Smooth muscle cell (in vitro differentiated cells): ENCODE results near the gene SGPP2. TPM values are rescaled to one million over a fixed set of nuclear protein-coding genes. Genes with fewer than 3 reads are reported as not detected.

Experiments
- DNase-seq: peaks from one replicate; lab custom pipeline; 2025; ENCODE audit not compliant: unreplicated experiment; lab: John Stamatoyannopoulos, UW
- H2AFZ ChIP-seq: fragments of 200-600 bp; sonication (generic); 2 replicates; pipeline ENCODE4 v1.6.0; 2016; ENCODE audit warnings: antibody characterized with exemption, low read depth, mild to moderate bottlenecking
- H3F3A ChIP-seq: fragments of 200-600 bp; sonication (generic); 2 replicates; pipeline ENCODE4 v1.6.0; 2017; ENCODE audit warnings: antibody characterized with exemption, low read depth
- H3K27ac ChIP-seq: fragments of 200-600 bp; sonication (generic); 2 replicates; pipeline ENCODE4 v1.5.1; 2016; ENCODE audit warnings: low read depth, mild to moderate bottlenecking
- H3K27me3 ChIP-seq: fragments of 200-600 bp; sonication (generic); 2 replicates; pipeline ENCODE4 v1.6.1; 2016; ENCODE audit warnings: low read depth, mild to moderate bottlenecking
- H3K36me3 ChIP-seq: fragments of 200-600 bp; sonication (generic); 2 replicates; pipeline ENCODE4 v1.5.1; 2016; ENCODE audit warnings: low read depth
- H3K4me1 ChIP-seq: fragments of 200-600 bp; sonication (generic); 2 replicates; pipeline ENCODE4 v1.5.1; 2016; ENCODE audit warnings: low read depth
- H3K4me2 ChIP-seq: fragments of 200-600 bp; sonication (generic); 2 replicates; pipeline ENCODE4 v1.6.0; 2016; ENCODE audit warnings: mild to moderate bottlenecking
- H3K4me3 ChIP-seq: fragments of 200-600 bp; sonication (generic); 2 replicates; pipeline ENCODE4 v1.5.1; 2016; ENCODE audit warnings: mild to moderate bottlenecking
- H3K79me2 ChIP-seq: fragments of 200-600 bp; sonication (generic); 2 replicates; pipeline ENCODE4 v1.6.0; 2016; ENCODE audit warnings: low read depth, mild to moderate bottlenecking
- H3K9ac ChIP-seq: fragments of 200-600 bp; sonication (generic); 2 replicates; pipeline ENCODE4 v1.6.0; 2016; ENCODE audit warnings: low read depth
- H3K9me3 ChIP-seq: fragments of 200-600 bp; sonication (generic); replicated peaks from 2 replicates; pipeline ENCODE4 v1.5.1; 2016; ENCODE audit warnings: low read depth
- H4K20me1 ChIP-seq: fragments of 200-600 bp; sonication (generic); 2 replicates; pipeline ENCODE4 v1.6.0; 2016; ENCODE audit warnings: low read depth
- WGBS: methylation state at CpG from one replicate; pipeline ENCODE4 v1.1.7; 2016; ENCODE audit warnings: low lambda C conversion rate; 5-methylcytosine and 5-hydroxymethylcytosine counted together
- polyA plus RNA-seq: library from polyadenylated mRNA; unstranded; fragments of >200 nt; fragmentation: Nextera tagmentation; extraction: Ambion mirVana; gene quantifications from 2 replicates; pipeline ENCODE4 v1.2.1, GENCODE V29; 2016
- total RNA-seq: library from RNA; depleted of rRNA; stranded (reverse); fragments of >200 nt; gene quantifications from 2 replicates; pipeline ENCODE4 v1.2.3, GENCODE V29; 2014
- TF ChIP-seq, protein P1 (sequence below): fragments of 200-600 bp; sonication (generic); IDR thresholded peaks from 2 replicates; pipeline ENCODE4 v1.5.1; 2017; ENCODE audit warnings: borderline replicate concordance, mild to moderate bottlenecking, antibody characterized with exemption; ENCODE audit not compliant: insufficient read depth, poor library complexity, severe bottlenecking

The SGPP2 gene
- total RNA-seq (1.4 and 1.5 TPM in 2 replicates), polyA plus RNA-seq (0.30 and 0.66 TPM in 2 replicates)

DNA sequence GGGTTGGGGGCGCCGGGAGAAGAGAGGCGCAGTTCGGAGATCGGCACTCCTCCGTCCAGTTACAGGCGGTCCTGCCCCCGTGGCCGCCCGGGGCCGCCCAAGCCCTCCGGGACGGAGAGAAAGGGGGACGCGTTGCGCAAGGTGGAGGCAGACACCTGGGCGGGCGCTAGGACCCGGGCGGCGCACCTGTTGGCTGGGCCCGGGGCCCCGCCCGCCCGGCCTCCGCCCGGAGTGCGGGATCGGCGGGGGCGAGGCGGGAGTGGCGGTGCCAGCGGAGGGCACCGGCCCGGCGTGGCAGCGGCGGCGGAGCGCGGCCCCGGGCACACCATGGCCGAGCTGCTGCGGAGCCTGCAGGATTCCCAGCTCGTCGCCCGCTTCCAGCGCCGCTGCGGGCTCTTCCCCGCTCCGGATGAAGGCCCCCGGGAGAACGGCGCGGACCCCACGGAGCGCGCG is at the start of gene SGPP2:
SGPP2 (plus strand) TSS at position 268 of the 453 bp plus-strand sequence; CDS start at position 328, 60 bp downstream.
- no peak within 1 kb of the TSS for H2AFZ ChIP-seq
- no peaks in the 10 kb centered on the region for H3K9me3 ChIP-seq
- H3K27me3 ChIP-seq: peaks cover 90% of the 10 kb centered on the region
- no peak within 1 kb of the TSS for H3K9ac ChIP-seq
- no peaks in the 10 kb centered on the region for H3F3A ChIP-seq
- no peaks in the 10 kb centered on the region for H3K4me1 ChIP-seq
- peak within 1 kb of the TSS; percentile 92 for H3K4me2 ChIP-seq
- H3K4me3 ChIP-seq: peak within 1 kb of the TSS; percentile 50
- H3K36me3 ChIP-seq: no peaks in the 10 kb centered on the region
- H3K27ac ChIP-seq: no peak within 1 kb of the TSS
- TF ChIP-seq, protein P1, sequence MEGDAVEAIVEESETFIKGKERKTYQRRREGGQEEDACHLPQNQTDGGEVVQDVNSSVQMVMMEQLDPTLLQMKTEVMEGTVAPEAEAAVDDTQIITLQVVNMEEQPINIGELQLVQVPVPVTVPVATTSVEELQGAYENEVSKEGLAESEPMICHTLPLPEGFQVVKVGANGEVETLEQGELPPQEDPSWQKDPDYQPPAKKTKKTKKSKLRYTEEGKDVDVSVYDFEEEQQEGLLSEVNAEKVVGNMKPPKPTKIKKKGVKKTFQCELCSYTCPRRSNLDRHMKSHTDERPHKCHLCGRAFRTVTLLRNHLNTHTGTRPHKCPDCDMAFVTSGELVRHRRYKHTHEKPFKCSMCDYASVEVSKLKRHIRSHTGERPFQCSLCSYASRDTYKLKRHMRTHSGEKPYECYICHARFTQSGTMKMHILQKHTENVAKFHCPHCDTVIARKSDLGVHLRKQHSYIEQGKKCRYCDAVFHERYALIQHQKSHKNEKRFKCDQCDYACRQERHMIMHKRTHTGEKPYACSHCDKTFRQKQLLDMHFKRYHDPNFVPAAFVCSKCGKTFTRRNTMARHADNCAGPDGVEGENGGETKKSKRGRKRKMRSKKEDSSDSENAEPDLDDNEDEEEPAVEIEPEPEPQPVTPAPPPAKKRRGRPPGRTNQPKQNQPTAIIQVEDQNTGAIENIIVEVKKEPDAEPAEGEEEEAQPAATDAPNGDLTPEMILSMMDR: no peak
- H3K79me2 ChIP-seq: no peaks in the 10 kb centered on the region
- under 1% methylated on average over 26 of the region's 61 CpGs for WGBS
- no peaks in the 10 kb centered on the region for H4K20me1 ChIP-seq
- DNase-seq: no peak

- no peaks in the 10 kb centered on the region for H3K79me2 ChIP-seq
- no peak for DNase-seq
- no peak overlapping the region for H3K27ac ChIP-seq
- TF ChIP-seq, protein P1: no peak
- no peak overlapping the region for H2AFZ ChIP-seq
- H3F3A ChIP-seq: no peaks in the 10 kb centered on the region
- H3K4me3 ChIP-seq: no peak overlapping the region
- WGBS: 89% methylated on average over 1 of the region's 1 CpG
- no peak overlapping the region for H3K9ac ChIP-seq
- no peak overlapping the region for H3K4me2 ChIP-seq
- H4K20me1 ChIP-seq: no peaks in the 10 kb centered on the region
- peaks cover 3% of the 10 kb centered on the region for H3K27me3 ChIP-seq
- no peaks in the 10 kb centered on the region for H3K9me3 ChIP-seq
- no peaks in the 10 kb centered on the region for H3K4me1 ChIP-seq
- H3K36me3 ChIP-seq: no peaks in the 10 kb centered on the region
Measured at GRCh38 chr2:222375798-222376197, 48.5 kb upstream of the SGPP2 start.

DNA sequence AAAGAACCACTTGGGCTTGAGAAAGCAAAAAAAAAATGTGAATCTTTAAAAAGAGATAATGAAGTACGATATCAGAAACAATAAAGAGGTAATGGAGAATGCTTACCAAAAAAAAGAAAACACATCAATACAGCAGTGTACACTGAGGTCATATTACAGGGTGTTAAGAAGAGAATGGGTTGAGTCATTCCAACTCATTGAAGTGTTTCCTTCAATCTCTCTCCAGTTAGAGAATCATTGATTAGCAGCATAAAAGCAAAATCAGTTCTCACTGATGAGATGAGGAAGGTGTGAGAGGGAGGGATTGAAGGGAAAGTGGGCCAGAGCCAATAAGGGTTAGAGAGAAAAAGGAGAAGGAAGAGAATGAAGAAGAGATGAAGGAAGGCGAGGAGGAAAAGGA is 43.9 kb upstream of the SGPP2 start:
- H3K9ac ChIP-seq: no peak overlapping the region
- 80% methylated on average over 2 of the region's 2 CpGs for WGBS
- no peak overlapping the region for H2AFZ ChIP-seq

GRCh38 chr2:222381566-222381965 is 42.8 kb upstream of the SGPP2 start:
- no peak for DNase-seq
- no peaks in the 10 kb centered on the region for H4K20me1 ChIP-seq
- no peaks in the 10 kb centered on the region for H3K4me1 ChIP-seq
- TF ChIP-seq, protein P1: no peak
- H3K27ac ChIP-seq: no peak overlapping the region
- no peaks in the 10 kb centered on the region for H3K79me2 ChIP-seq
- 58% methylated on average over 3 of the region's 3 CpGs for WGBS
- H3K36me3 ChIP-seq: no peaks in the 10 kb centered on the region
- no peak overlapping the region for H3K9ac ChIP-seq
- peaks cover 3% of the 10 kb centered on the region for H3K27me3 ChIP-seq
- H3K9me3 ChIP-seq: no peaks in the 10 kb centered on the region
- H3F3A ChIP-seq: no peaks in the 10 kb centered on the region
- H3K4me2 ChIP-seq: no peak overlapping the region
- no peak overlapping the region for H3K4me3 ChIP-seq
- no peak overlapping the region for H2AFZ ChIP-seq

More for the DNA sequence above, 43.9 kb upstream of the SGPP2 start:
- Histone ChIP-seq H3K4me1 (no peaks in the 10 kb centered on the region), H3K79me2 (no peaks in the 10 kb centered on the region), H3F3A (no peaks in the 10 kb centered on the region), H3K9me3 (no peaks in the 10 kb centered on the region), H3K27ac (no peak overlapping the region), H3K27me3 (peaks cover 3% of the 10 kb centered on the region), H4K20me1 (no peaks in the 10 kb centered on the region), H3K4me3 (no peak overlapping the region), H3K4me2 (no peak overlapping the region), H3K36me3 (no peaks in the 10 kb centered on the region)
- TF ChIP-seq, protein P1: no peak
- DNase-seq: no peak
